Activated naive CD4-positive, alpha-beta T cell treated with anti-CD3 and anti-CD28 coated beads, Interleukin-2, amount 10 ng/mL, durations not matched to agents 7 days and 5 days (primary cell): Measurements from ENCODE around the gene ILDR2.

Experiments
- CTCF ChIA-PET: fragments of 350-600 bp; sonication (Branson Sonifier 250); formaldehyde crosslinking; loops from one replicate; lab custom pipeline; 2021; ENCODE audit warnings: antibody characterized with exemption; lab: Charles Lee
- DNase-seq: peaks from one replicate; pipeline ENCODE4 v3.0.0-alpha.2; 2020
- H3K27ac Mint-ChIP-seq: one replicate; pipeline ENCODE4 v1.8.0; 2021; ENCODE audit warnings: mild to moderate bottlenecking, moderate library complexity, mixed read lengths
- H3K27me3 Mint-ChIP-seq: one replicate; pipeline ENCODE4 v1.8.0; 2021; ENCODE audit warnings: mild to moderate bottlenecking, mixed read lengths
- H3K36me3 Mint-ChIP-seq: one replicate; pipeline ENCODE4 v1.8.0; 2021; ENCODE audit warnings: mixed read lengths
- H3K4me1 Mint-ChIP-seq: one replicate; pipeline ENCODE4 v1.8.0; 2021; ENCODE audit warnings: mixed read lengths
- H3K4me3 Mint-ChIP-seq: one replicate; pipeline ENCODE4 v1.8.0; 2021; ENCODE audit warnings: mild to moderate bottlenecking, moderate library complexity, mixed read lengths
- H3K9me3 Mint-ChIP-seq: one replicate; pipeline ENCODE4 v1.8.0; 2021; ENCODE audit warnings: mixed read lengths

The ILDR2 gene

GRCh38 chr1:166925810-166926478 lies 49.4 kb downstream of the ILDR2 start:
- peaks cover 17% of the 10 kb centered on the region for H3K27me3 Mint-ChIP-seq
- H3K27ac Mint-ChIP-seq = no peak overlapping the region
- H3K4me1 Mint-ChIP-seq = no peaks in the 10 kb centered on the region
- DNase-seq = no peak
- H3K9me3 Mint-ChIP-seq = no peaks in the 10 kb centered on the region
- CTCF ChIA-PET = interaction anchor here (0.6 to 1.5 kb wide), 2 partner anchors 8 to 781 kb away, joined by 6 to 7 read pairs; no protein-coding TSS in a partner anchor
- no peak overlapping the region for H3K4me3 Mint-ChIP-seq
- no peaks in the 10 kb centered on the region for H3K36me3 Mint-ChIP-seq

DNA sequence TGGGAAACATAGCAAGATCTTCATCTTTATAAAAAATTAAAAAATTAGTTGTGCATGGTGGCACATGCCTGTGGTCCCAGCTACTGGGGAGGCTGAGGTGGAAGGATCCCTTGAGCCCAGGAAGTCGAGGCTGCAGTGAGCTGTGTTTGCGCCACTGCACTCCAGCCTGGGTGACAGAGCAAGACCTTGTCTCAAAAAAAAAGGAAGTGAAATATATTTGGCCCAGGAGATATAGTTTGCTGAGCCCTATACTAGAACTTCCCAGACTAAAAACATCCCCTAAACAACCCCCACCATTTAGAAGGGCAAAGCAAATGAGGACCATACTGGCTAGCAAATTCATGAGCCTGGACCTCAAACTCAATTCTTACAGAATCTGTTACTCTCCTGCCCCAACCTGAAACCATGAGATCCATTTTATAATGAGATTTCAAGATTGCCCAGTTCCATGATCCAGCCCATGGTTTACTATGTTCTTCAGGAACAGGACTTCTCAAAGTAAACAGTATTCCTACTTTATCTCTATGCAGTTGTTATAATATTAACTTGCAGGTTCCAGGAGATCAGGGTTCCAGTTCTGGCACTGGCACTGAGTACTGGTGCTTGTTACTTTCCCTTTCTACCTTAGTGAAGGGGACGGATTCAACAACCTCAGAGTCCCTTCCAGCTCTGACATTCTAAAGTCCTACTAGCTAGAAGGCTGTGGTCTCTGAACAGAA lies 50.4 kb downstream of the ILDR2 start:
- CTCF ChIA-PET = no interaction called here
- H3K4me3 Mint-ChIP-seq = no peak overlapping the region
- H3K4me1 Mint-ChIP-seq = no peaks in the 10 kb centered on the region
- no peak for DNase-seq
- no peak overlapping the region for H3K27ac Mint-ChIP-seq
- H3K27me3 Mint-ChIP-seq = peaks cover 27% of the 10 kb centered on the region
- no peaks in the 10 kb centered on the region for H3K36me3 Mint-ChIP-seq
- H3K9me3 Mint-ChIP-seq = no peaks in the 10 kb centered on the region

DNA sequence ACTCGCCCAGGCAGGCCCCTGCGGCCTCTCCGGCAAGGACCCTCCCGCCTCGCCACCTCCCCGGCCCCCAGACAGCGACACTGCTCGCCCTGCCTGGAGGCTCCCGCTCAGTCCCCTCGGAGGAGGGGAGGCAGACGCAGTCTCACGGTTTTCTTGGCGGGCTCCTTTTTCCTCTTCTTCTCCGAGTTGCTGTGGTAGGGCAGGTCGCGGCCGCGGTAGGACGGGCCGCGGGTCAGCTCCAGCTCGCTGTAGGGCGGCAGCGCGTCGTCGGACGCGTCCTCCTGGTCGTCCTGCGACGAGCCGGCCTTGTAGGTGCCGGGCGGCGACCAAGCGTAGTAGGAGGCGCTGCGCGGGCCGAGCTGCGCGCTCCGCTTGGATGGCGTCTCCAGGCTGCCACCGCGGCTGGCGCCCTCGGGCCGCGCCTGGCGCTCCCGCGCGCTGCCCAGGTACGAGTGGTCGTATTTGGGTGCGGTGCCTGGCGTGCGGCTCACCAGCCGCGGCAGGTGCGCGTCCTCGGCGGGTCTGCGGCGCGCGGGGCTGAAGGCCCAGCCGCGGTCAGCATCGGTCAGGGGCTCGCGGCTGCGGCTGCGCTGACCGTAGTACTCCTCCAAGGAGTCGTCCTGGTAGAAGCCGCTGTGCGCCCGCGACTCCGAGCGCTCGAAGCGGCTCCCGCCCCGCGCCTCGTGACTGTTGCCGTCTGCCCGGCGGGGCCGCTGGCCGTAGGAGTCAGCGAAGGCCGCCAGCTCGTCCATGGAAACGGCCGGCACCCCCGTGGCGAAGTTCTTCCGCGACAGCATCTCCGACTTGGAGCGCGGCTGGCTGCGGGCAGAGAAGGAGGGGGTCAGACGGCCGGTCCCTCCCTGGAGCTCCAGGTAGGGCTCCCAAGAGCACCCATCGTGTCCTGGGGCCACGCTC lies 54.5 kb downstream of the ILDR2 start:
- no peak overlapping the region for H3K4me3 Mint-ChIP-seq
- peaks cover 44% of the 10 kb centered on the region for H3K27me3 Mint-ChIP-seq
- H3K36me3 Mint-ChIP-seq = no peaks in the 10 kb centered on the region
- peak; percentile 21 for DNase-seq
- no peaks in the 10 kb centered on the region for H3K9me3 Mint-ChIP-seq
- CTCF ChIA-PET = interaction anchor here (20.7 kb wide), 1 partner anchor 138 kb away, joined by 682 read pairs; no protein-coding TSS in a partner anchor
- H3K4me1 Mint-ChIP-seq = no peaks in the 10 kb centered on the region
- no peak overlapping the region for H3K27ac Mint-ChIP-seq

GRCh38 chr1:166918956-166919316 lies 56.4 kb downstream of the ILDR2 start:
- Mint-ChIP-seq H3K9me3 (no peaks in the 10 kb centered on the region), H3K4me3 (no peak overlapping the region), H3K4me1 (no peaks in the 10 kb centered on the region), H3K27me3 (peaks cover 48% of the 10 kb centered on the region), H3K36me3 (no peaks in the 10 kb centered on the region), H3K27ac (no peak overlapping the region)
- CTCF ChIA-PET = interaction anchor here (0.9 to 20.7 kb wide), 2 partner anchors 10 to 140 kb away, joined by 4 to 682 read pairs; no protein-coding TSS in a partner anchor
- no peak for DNase-seq

DNA sequence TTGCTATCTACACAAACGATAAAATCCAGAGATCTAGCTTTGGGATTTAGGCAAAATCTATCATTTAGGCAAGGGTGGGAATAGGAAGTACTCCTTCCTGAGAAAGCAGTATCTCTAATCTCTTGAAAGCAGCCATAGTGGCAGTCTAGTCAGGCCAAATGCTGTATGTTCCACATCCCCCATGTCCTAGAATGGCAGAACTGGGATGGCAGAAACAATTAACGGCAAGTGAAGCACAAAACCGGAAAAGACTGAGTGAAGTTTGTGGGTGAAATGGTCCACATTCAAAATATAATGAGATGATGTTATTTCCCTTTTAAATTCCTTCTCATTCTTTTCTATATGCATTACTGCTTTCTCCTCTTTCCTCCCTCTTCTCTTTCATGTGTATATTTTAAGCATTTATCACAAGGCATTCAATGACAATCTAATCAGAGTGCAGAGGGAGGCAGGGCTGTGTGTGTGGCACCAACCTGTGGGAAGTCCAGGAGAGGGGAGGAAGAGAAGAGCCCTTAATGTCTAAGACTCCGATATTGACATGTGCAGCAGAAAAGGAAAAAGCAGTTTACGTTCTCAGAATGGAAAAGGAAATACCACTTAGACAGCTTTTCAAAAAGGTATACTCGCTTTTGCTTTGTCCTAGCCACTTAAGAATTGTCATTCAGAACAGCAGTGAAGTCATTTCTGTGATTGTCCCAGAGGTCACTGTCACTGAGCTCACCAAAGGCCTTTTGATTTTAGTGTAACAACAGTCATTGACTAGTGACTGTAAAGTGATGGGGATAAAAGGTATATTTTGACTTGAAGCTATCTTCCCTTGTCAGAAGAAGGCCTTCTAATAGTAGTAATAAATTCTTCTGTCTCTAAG lies 57.0 kb downstream of the ILDR2 start:
- Mint-ChIP-seq H3K27ac (no peak overlapping the region), H3K36me3 (no peaks in the 10 kb centered on the region), H3K9me3 (no peaks in the 10 kb centered on the region), H3K27me3 (peaks cover 48% of the 10 kb centered on the region), H3K4me3 (no peak overlapping the region), H3K4me1 (no peaks in the 10 kb centered on the region)
- no peak for DNase-seq
- CTCF ChIA-PET = interaction anchor here (0.9 to 20.7 kb wide), 3 partner anchors 8 to 140 kb away, joined by 4 to 682 read pairs (median 7); no protein-coding TSS in a partner anchor

DNA sequence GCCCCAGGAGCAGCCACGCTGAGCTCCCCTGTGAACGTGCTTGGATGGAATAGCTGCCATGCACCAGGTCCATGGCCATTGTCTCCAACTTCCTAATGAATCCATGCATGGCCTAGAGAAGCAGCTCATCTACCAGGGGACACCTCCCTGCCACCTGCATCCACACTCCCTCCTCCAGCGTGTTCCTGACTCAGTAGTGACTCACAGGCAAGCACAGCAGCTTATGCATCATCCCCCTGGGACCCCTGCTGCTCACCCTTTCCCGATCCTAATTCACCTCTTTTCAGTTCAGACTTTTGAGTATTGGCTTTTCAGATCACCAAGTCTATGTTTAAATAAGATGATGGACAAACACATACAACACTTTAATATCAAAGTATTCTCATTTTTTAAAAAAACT lies 59.4 kb downstream of the ILDR2 start:
- Mint-ChIP-seq H3K36me3 (no peaks in the 10 kb centered on the region), H3K4me1 (peaks cover 2% of the 10 kb centered on the region), H3K27me3 (peaks cover 30% of the 10 kb centered on the region), H3K9me3 (no peaks in the 10 kb centered on the region), H3K4me3 (no peak overlapping the region), H3K27ac (no peak overlapping the region)
- CTCF ChIA-PET = interaction anchor here (1.1 to 20.7 kb wide), 2 partner anchors 32 to 143 kb away, joined by 3 to 682 read pairs; no protein-coding TSS in a partner anchor
- DNase-seq = no peak

DNA sequence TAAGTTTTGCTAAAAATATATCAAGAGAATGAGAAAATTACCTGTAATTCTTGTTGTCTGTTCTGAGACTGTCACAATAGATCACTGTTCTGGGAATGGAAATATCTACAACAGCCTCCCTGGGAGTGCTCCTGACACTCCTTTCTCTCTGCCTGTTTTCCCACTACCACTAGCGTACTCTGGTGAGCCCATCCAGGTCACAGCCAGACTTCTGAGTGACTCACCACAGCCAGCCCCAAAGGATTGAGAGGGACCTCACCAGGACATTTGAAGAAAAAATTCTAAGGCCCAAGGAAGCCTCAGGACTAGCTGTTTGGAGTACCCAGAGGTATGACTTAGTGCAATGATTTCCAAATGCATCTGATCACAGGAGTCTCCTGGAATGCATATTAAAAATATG lies 60.3 kb downstream of the ILDR2 start:
- no peak for DNase-seq
- Mint-ChIP-seq H3K27ac (no peak overlapping the region), H3K27me3 (peaks cover 21% of the 10 kb centered on the region), H3K36me3 (no peaks in the 10 kb centered on the region), H3K9me3 (no peaks in the 10 kb centered on the region), H3K4me3 (no peak overlapping the region), H3K4me1 (peaks cover 8% of the 10 kb centered on the region)
- CTCF ChIA-PET = interaction anchor here (20.7 kb wide), 1 partner anchor 144 kb away, joined by 682 read pairs; no protein-coding TSS in a partner anchor

- H3K36me3 Mint-ChIP-seq = no peaks in the 10 kb centered on the region
- H3K9me3 Mint-ChIP-seq = no peaks in the 10 kb centered on the region
- peaks cover 15% of the 10 kb centered on the region for H3K27me3 Mint-ChIP-seq
- no peak for DNase-seq
- H3K4me3 Mint-ChIP-seq = no peak overlapping the region
- CTCF ChIA-PET = interaction anchor here (0.7 to 20.7 kb wide), 2 partner anchors 55 to 144 kb away, joined by 4 to 682 read pairs; no protein-coding TSS in a partner anchor
- peaks cover 8% of the 10 kb centered on the region for H3K4me1 Mint-ChIP-seq
- H3K27ac Mint-ChIP-seq = no peak overlapping the region
Measured at GRCh38 chr1:166914111-166914510, 61.2 kb downstream of the ILDR2 start.

GRCh38 chr1:166911624-166912023 lies 63.7 kb downstream of the ILDR2 start:
- Mint-ChIP-seq H3K27me3 (peaks cover 3% of the 10 kb centered on the region), H3K36me3 (no peaks in the 10 kb centered on the region), H3K4me1 (peaks cover 16% of the 10 kb centered on the region), H3K9me3 (no peaks in the 10 kb centered on the region), H3K27ac (no peak overlapping the region), H3K4me3 (no peak overlapping the region)
- CTCF ChIA-PET = interaction anchor here (0.9 to 20.7 kb wide), 6 partner anchors 11 to 308 kb away, joined by 3 to 682 read pairs (median 4); partner anchors contain the start of gene POU2F1
- no peak for DNase-seq

DNA sequence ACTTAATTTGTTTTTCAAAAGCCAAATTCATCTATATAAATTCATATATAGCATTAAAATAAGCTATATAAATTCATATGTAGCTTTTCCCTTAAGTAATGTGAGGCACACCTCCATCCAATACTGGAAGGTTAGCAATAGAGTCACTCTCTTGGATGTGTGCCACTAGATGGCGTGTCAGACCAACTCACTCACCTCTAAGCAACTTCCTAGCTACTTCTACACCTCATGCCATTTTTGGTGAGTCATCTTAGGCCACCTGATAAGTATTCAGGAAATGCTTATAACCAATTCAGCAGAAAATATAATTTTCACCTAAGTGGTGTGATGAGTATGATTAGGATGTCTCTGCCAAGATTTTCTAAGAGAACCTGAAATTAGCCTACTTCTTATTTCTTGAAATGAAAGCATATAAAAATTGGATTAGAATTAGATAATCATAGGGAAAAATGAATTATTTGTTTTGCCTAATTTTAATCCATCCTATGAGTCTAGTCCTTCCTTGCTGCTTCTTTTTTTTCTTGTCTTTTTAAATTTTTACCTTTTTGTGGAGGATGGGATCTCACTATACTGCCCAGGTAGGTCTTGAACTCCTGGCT lies 64.8 kb downstream of the ILDR2 start:
- Mint-ChIP-seq H3K27ac (no peak overlapping the region), H3K36me3 (no peaks in the 10 kb centered on the region), H3K9me3 (no peaks in the 10 kb centered on the region), H3K4me1 (peaks cover 26% of the 10 kb centered on the region), H3K4me3 (no peak overlapping the region), H3K27me3 (peaks cover 3% of the 10 kb centered on the region)
- peak; percentile 85 for DNase-seq
- CTCF ChIA-PET = interaction anchor here (0.6 to 20.7 kb wide), 29 partner anchors 8 to 630 kb away, joined by 3 to 682 read pairs (median 4); partner anchors contain the start of gene POU2F1

DNA sequence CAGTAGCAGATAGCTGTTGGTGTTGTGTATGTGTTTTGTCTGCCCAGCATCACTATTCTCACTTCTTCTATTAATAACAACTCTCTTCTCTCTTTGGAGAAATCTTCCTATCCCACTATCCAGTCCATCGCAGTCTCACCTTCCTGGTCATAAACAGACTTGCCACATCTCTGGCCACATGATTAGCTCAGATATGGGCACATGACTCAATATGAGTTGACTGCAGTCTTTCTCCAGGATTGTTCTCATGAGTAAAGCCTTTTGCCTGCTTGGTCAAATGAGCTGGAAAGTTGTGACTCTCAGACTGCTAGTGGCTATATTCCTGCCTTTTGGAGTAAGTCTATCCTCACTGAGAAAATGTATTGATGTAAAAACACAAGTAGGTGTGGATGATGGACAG lies 66.4 kb downstream of the ILDR2 start:
- Mint-ChIP-seq H3K4me3 (no peak overlapping the region), H3K36me3 (no peaks in the 10 kb centered on the region), H3K27ac (no peak overlapping the region), H3K27me3 (no peaks in the 10 kb centered on the region), H3K9me3 (no peaks in the 10 kb centered on the region), H3K4me1 (peaks cover 28% of the 10 kb centered on the region)
- CTCF ChIA-PET = interaction anchor here (0.7 to 20.7 kb wide), 12 partner anchors 9 to 626 kb away, joined by 3 to 682 read pairs (median 4); partner anchors contain the start of gene TADA1
- no peak for DNase-seq

GRCh38 chr1:166907763-166908162 lies 67.6 kb downstream of the ILDR2 start:
- H3K9me3 Mint-ChIP-seq = no peaks in the 10 kb centered on the region
- H3K4me3 Mint-ChIP-seq = no peak overlapping the region
- CTCF ChIA-PET = interaction anchor here (0.6 to 20.7 kb wide), 4 partner anchors 23 to 151 kb away, joined by 3 to 682 read pairs (median 18); no protein-coding TSS in a partner anchor
- no peak overlapping the region for H3K27ac Mint-ChIP-seq
- peaks cover 7% of the 10 kb centered on the region for H3K27me3 Mint-ChIP-seq
- no peak for DNase-seq
- H3K4me1 Mint-ChIP-seq = peaks cover 28% of the 10 kb centered on the region
- no peaks in the 10 kb centered on the region for H3K36me3 Mint-ChIP-seq
